Thyroid gland (tissue), 4 donors: ENCODE data around the gene HEATR3. TPM values are rescaled to one million over a fixed set of nuclear protein-coding genes. Genes with fewer than 3 reads are reported as not detected.

ENCODE experiments used
- DNase-seq, 2 donors: peaks; one replicate each; pipeline ENCODE4 v3.0.0-alpha.2; 2019
- H3K27ac ChIP-seq, 3 donors: fragments of 200-600 bp; sonication (generic); 1 replicate in 2 of 3; 2 replicates in 1 of 3; pipeline ENCODE4 v1.5.1; 2016 to 2019; ENCODE audit warnings: mild to moderate bottlenecking in 1 of 3, moderate library complexity in 1 of 3
- H3K27me3 ChIP-seq: fragments of 200-600 bp; sonication (generic); one replicate; pipeline ENCODE4 v1.5.1; 2019
- H3K36me3 ChIP-seq, 2 donors: fragments of 200-600 bp; sonication (generic); one replicate each; pipeline ENCODE4 v1.5.1; 2016 to 2019
- H3K4me1 ChIP-seq, 2 donors: fragments of 200-600 bp; sonication (generic); one replicate each; pipeline ENCODE4 v1.5.1; 2017 to 2019
- H3K4me3 ChIP-seq, 3 donors: fragments of 200-600 bp; sonication (generic); replicated peaks in 1 of 3; 1 replicate in 2 of 3; 2 replicates in 1 of 3; pipeline ENCODE4 v1.5.1; 2016; ENCODE audit warnings: mild to moderate bottlenecking in 1 of 3
- H3K9me3 ChIP-seq: fragments of 200-600 bp; sonication (generic); one replicate; pipeline ENCODE4 v1.5.1; 2017
- CTCF ChIP-seq, 6 experiments: fragments of 200-600 bp in 3 of 6; fragments of 450-650 bp in 3 of 6; sonication (generic) in 3 of 6; IDR thresholded peaks; one replicate each; pipeline ENCODE4 v1.5.1; 2016 to 2019; ENCODE audit warnings: antibody characterized with exemption in 6 of 6, mild to moderate bottlenecking in 2 of 6, inconsistent platforms in 1 of 6, moderate library complexity in 1 of 6
- POLR2A ChIP-seq, 2 donors: fragments of 450-650 bp; IDR thresholded peaks; one replicate each; pipeline ENCODE4 v1.6.1; 2017; ENCODE audit warnings: antibody characterized with exemption in 2 of 2, mild to moderate bottlenecking in 2 of 2, moderate library complexity in 1 of 2
- WGBS, 2 donors: methylation state at CpG; one replicate each; pipeline ENCODE4 v1.1.5; 2017; 5-methylcytosine and 5-hydroxymethylcytosine counted together
- intact Hi-C: fragments of 100-400 bp; cut with DNase I; formaldehyde crosslinking; loops from one replicate; pipeline ENCODE4 v1.15.1; 2023
- total RNA-seq, 4 donors: library from RNA; depleted of rRNA; stranded (reverse); fragments of >200 nt; gene quantifications; one replicate each; pipeline ENCODE4 v1.2.3, GENCODE V29; 2016

Gene HEATR3
- total RNA-seq, 4 donors from 2014 or later = 12.6 to 24.1 (median 17.9) TPM

DNA sequence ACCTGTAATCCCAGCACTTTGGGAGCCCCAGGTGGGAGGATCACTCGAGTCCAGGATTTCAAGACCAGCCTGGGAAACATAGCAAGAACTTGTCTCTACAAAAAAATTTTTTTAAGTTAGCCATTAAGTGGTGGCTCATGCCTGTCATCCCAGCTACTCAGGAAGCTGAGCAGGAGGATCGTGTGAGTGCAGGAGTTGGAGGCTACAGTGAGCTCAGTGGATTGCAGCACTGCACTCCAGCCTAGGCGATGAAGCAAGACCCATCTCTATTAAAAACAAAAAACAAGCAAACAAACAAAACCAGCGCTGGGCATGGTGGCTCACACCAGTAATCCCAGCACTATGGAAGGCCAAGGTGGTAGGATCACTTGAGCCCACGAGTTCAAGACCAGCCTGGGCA, 38.0 kb downstream of the HEATR3 start:
- no peaks in the 10 kb centered on the region for H3K27me3 ChIP-seq
- no peak for DNase-seq
- no peaks in the 10 kb centered on the region for H3K4me1 ChIP-seq
- no peak overlapping the region for H3K27ac ChIP-seq
- WGBS, 2 donors = 93% methylated on average over 5 of the region's 5 CpGs
- H3K4me3 ChIP-seq = no peak overlapping the region
- TF ChIP-seq POLR2A (IDR thresholded peaks at IDR 0.05) (no peak), CTCF (IDR thresholded peaks at IDR 0.05) (no peak)
- intact Hi-C loops = no loop called here
- H3K9me3 ChIP-seq = no peaks in the 10 kb centered on the region
- H3K36me3 ChIP-seq = peaks cover 20 to 25% of the 10 kb centered on the region in 2 donors

DNA sequence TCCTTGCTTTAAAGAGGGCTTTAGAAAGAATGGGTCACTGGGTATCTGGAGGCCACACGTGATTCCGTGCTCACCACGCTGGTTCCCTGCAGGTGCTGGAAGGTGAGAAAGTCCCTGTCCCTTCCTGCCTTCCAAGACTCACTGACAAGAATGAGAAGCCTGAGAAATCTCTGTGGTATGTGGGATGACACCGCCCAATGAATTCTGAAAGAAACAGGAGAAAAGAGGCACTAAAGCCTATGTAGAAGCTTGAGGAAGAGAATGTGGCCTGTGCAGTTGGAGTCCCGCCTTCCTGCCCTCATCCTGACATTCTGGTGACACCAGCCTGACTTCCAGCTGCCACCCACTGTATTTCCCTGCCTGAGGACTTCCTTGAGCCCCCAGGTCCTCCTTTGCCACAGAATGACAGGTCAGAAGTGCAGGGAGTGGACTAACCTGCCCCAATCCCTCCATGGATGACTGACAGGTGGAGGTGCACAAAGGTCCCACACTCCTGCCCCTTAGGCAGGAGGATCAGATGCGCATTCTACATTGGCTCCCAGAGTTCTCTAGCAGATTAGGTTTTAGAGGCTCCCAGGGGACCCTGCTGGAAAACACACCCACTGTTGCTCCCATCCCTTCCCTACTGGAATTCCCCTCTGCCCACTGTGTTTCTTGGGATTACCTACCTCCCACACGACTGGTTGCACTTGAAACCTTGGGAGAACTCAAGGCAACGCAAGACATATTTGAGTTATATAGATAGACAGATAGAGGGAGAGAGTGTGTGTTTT, 48.8 kb downstream of the HEATR3 start:
- H3K27ac ChIP-seq = no peak overlapping the region
- DNase-seq = no peak
- no peaks in the 10 kb centered on the region for H3K27me3 ChIP-seq
- H3K4me3 ChIP-seq = no peak overlapping the region
- H3K4me1 ChIP-seq = no peaks in the 10 kb centered on the region
- no peaks in the 10 kb centered on the region for H3K9me3 ChIP-seq
- H3K36me3 ChIP-seq = no peaks in the 10 kb centered on the region
- intact Hi-C loops = no loop called here
- TF ChIP-seq POLR2A (IDR thresholded peaks at IDR 0.05) (no peak), CTCF (IDR thresholded peaks at IDR 0.05) (no peak)
- WGBS, 2 donors = 89 to 90% methylated on average over 8 of the region's 8 CpGs

DNA sequence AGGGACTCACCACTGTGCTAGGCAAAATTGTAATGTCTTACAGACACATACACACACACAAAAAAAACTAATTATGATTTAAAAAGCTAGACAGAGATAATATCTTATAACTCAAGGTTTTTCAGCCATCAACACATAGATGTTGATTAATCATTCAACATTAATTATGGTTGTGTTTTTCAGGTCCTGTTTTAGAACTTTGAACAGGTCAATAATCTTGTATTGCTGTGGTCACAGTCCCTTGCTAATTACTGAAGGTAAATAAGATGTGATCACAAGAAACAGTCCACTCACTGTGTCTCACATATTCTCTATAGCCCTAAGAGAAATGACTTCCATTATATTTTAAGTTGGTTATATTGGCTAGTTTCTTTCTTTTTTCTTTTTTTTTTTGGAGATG, 54.9 kb downstream of the HEATR3 start:
- intact Hi-C loops = no loop called here
- H3K36me3 ChIP-seq = no peaks in the 10 kb centered on the region
- H3K27ac ChIP-seq = no peak overlapping the region
- no peak overlapping the region for H3K4me3 ChIP-seq
- H3K27me3 ChIP-seq = no peaks in the 10 kb centered on the region
- H3K4me1 ChIP-seq = no peaks in the 10 kb centered on the region
- TF ChIP-seq CTCF (IDR thresholded peaks at IDR 0.05) (no peak), POLR2A (IDR thresholded peaks at IDR 0.05) (no peak)
- DNase-seq = no peak
- H3K9me3 ChIP-seq = no peaks in the 10 kb centered on the region

DNA sequence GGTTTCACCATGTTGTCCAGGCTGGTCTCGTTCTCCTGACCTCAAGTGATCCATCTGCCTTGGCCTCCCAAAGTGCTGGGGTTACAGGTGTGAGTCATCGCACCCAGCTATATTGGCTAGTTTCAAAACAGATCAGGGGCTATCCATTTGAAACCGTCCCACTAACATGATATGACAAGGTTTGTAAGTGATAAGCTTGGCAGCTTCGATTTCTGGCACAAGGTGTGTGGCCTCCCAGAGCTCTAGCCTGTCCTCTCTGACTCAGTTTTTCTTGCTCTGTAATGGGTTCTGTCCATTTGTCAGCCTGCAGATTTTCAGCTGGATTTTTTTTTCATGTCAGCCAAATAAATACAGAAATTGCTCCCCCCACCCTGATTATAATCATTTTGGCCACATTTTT, 55.5 kb downstream of the HEATR3 start:
- intact Hi-C loops = no loop called here
- no peak overlapping the region for H3K4me3 ChIP-seq
- no peak for DNase-seq
- H3K27ac ChIP-seq = no peak overlapping the region
- H3K36me3 ChIP-seq = no peaks in the 10 kb centered on the region
- TF ChIP-seq POLR2A (IDR thresholded peaks at IDR 0.05) = no peak
- TF ChIP-seq CTCF (IDR thresholded peaks at IDR 0.05) = no peak
- no peaks in the 10 kb centered on the region for H3K9me3 ChIP-seq
- no peaks in the 10 kb centered on the region for H3K27me3 ChIP-seq
- WGBS, 2 donors = 81 to 89% methylated on average over 4 of the region's 4 CpGs
- H3K4me1 ChIP-seq = no peaks in the 10 kb centered on the region

GRCh38 chr16:50121721-50122445, 56.1 kb downstream of the HEATR3 start:
- TF ChIP-seq CTCF (IDR thresholded peaks at IDR 0.05) = no peak
- TF ChIP-seq POLR2A (IDR thresholded peaks at IDR 0.05) = no peak
- 74 to 78% methylated on average over 14 of the region's 14 CpGs for WGBS, 2 donors

More at GRCh38 chr16:50121721-50122445, 56.1 kb downstream of the HEATR3 start:
- Histone ChIP-seq H3K4me3 (no peak overlapping the region), H3K9me3 (no peaks in the 10 kb centered on the region), H3K36me3 (no peaks in the 10 kb centered on the region), H3K4me1 (no peaks in the 10 kb centered on the region), H3K27ac (no peak overlapping the region), H3K27me3 (no peaks in the 10 kb centered on the region)
- no peak for DNase-seq
- intact Hi-C loops = no loop called here
